K562 (cell line): ENCODE measurements around the gene THAP9. TPM values are rescaled to one million over a fixed set of nuclear protein-coding genes. Genes with fewer than 3 reads are reported as not detected.

Experiments
- ATF4 ChIP-seq: fragments of 450-650 bp; formaldehyde crosslinking; IDR thresholded peaks from 2 replicates; pipeline ENCODE4 v1.4.0; 2022; ENCODE audit warnings: mild to moderate bottlenecking, moderate library complexity
- ATF6 ChIP-seq: sonication (generic); formaldehyde crosslinking; IDR thresholded peaks from 2 replicates; pipeline ENCODE4 v1.4.0; 2020; ENCODE audit warnings: mild to moderate bottlenecking, missing genetic modification reagents
- CBX3 ChIP-seq, 2 experiments: IDR thresholded peaks; 1 replicate in 1 of 2; 2 replicates in 1 of 2; pipeline ENCODE4 v1.6.1; 2012; ENCODE audit warnings: inconsistent platforms in 2 of 2, low read length in 2 of 2, borderline replicate concordance in 1 of 2, control low read depth in 1 of 2
- DNMT1 ChIP-seq: fragments of 450-650 bp; IDR thresholded peaks from 2 replicates; pipeline ENCODE4 v1.6.1; 2016; ENCODE audit warnings: antibody characterized with exemption, mild to moderate bottlenecking
- FOXJ2 ChIP-seq: fragments of 200-800 bp; sonication (Bioruptor generic); IDR thresholded peaks from 2 replicates; pipeline ENCODE4 v1.6.1; 2016; ENCODE audit warnings: missing genetic modification characterization, missing compliant biosample characterization
- HMGN3 ChIP-seq: IDR thresholded peaks from 2 replicates; pipeline ENCODE4 v1.6.1; 2011; ENCODE audit warnings: borderline replicate concordance, low read depth, mild to moderate bottlenecking, mixed read lengths, low read length; ENCODE audit not compliant: insufficient read length; ENCODE audit errors: extremely low read depth
- MTA3 ChIP-seq: fragments of 450-650 bp; formaldehyde crosslinking; IDR thresholded peaks from 2 replicates; pipeline ENCODE4 v1.6.1; 2017; ENCODE audit warnings: mild to moderate bottlenecking, borderline replicate concordance
- NRF1 ChIP-seq, 2 experiments: fragments of 450-650 bp; IDR thresholded peaks in 1 of 2; conservative IDR thresholded peaks in 1 of 2; 2 replicates each; pipeline ENCODE4 v1.6.1; 2014; ENCODE audit warnings: mild to moderate bottlenecking in 2 of 2
- PHB ChIP-seq: fragments of 250-450 bp; sonication (Bioruptor Pico); IDR thresholded peaks from 2 replicates; pipeline ENCODE4 v1.5.0; 2021
- PPARD ChIP-seq: fragments of 250-450 bp; sonication (Bioruptor Pico); IDR thresholded peaks from 2 replicates; pipeline ENCODE4 v1.8.0; 2022; ENCODE audit warnings: inconsistent platforms, mild to moderate bottlenecking, moderate library complexity
- RAD51 ChIP-seq: fragments of 450-650 bp; IDR thresholded peaks from 2 replicates; pipeline ENCODE4 v1.7.1; 2016; ENCODE audit warnings: low read depth, mild to moderate bottlenecking, borderline replicate concordance
- RNF2 ChIP-seq: sonication (generic); IDR thresholded peaks from 2 replicates; pipeline ENCODE4 v1.6.1; 2016
- SAFB ChIP-seq: fragments of 200-400 bp; formaldehyde crosslinking; IDR thresholded peaks from 2 replicates; pipeline ENCODE4 v1.6.1; 2017; ENCODE audit warnings: low read depth, low read length, borderline replicate concordance
- SIRT6 ChIP-seq: IDR thresholded peaks from one replicate; pipeline ENCODE4 v1.6.1; 2012; ENCODE audit warnings: low read depth, mild to moderate bottlenecking, control low read depth, inconsistent platforms, low read length, moderate library complexity
- SMC3 ChIP-seq: conservative IDR thresholded peaks from 2 replicates; pipeline ENCODE4 v1.6.1; 2011; ENCODE audit warnings: low read depth, low read length, improper control_type of control experiment; ENCODE audit not compliant: insufficient read depth
- SNAPC5 ChIP-seq: fragments of 250-450 bp; sonication (Bioruptor Pico); IDR thresholded peaks from 2 replicates; pipeline ENCODE4 v1.8.0; 2021; ENCODE audit warnings: moderate library complexity, mild to moderate bottlenecking, inconsistent platforms
- SRF ChIP-seq, 2 experiments: fragments of 250-450, 450-650 bp in 1 of 2; sonication (Bioruptor Pico) in 1 of 2; sonication (generic) in 1 of 2; formaldehyde crosslinking; IDR thresholded peaks; 2 replicates each; pipeline versions ENCODE4 v1.5.0 to v1.5.1; 2020 to 2022; ENCODE audit warnings: mild to moderate bottlenecking in 1 of 2, missing genetic modification reagents in 1 of 2
- ZNF354B ChIP-seq: fragments of 250-450 bp; sonication (Bioruptor Pico); IDR thresholded peaks from 2 replicates; pipeline ENCODE4 v1.4.0; 2020
- ZNF444 ChIP-seq: fragments of 250-450 bp; sonication (Bioruptor Pico); IDR thresholded peaks from 2 replicates; pipeline ENCODE4 v1.4.0; 2020; ENCODE audit warnings: mild to moderate bottlenecking, moderate library complexity
- ZNF583 ChIP-seq: fragments of 250-450 bp; sonication (Bioruptor Pico); IDR thresholded peaks from 2 replicates; pipeline ENCODE4 v1.4.0; 2020
- ZNF75A ChIP-seq: fragments of 450-650 bp; formaldehyde crosslinking; IDR thresholded peaks from 2 replicates; pipeline ENCODE4 v1.4.0; 2020; ENCODE audit warnings: mild to moderate bottlenecking
- ZNF764 ChIP-seq: fragments of 250-450 bp; sonication (Bioruptor Pico); IDR thresholded peaks from 2 replicates; pipeline ENCODE4 v1.4.0; 2020; ENCODE audit warnings: low read depth, mild to moderate bottlenecking, moderate library complexity
- polyA plus RNA-seq, 8 experiments: library from polyadenylated mRNA; depleted of rRNA in 4 of 8; stranded (reverse) in 5 of 8; unstranded in 3 of 8; fragments of >200 nt; fragmentation: Nextera tagmentation in 2 of 8; fragmentation: Illumina TruSeq in 1 of 8; extraction: Ambion mirVana in 2 of 8; extraction: Trizol in 1 of 8; gene quantifications; 2 replicates each; pipeline versions ENCODE4 v1.2.1 to v1.2.3, GENCODE V29; 2011 to 2014; ENCODE audit warnings: inconsistent platforms in 1 of 8, missing spikeins in 1 of 8
- total RNA-seq, 7 experiments: library from RNA; depleted of rRNA in 6 of 7; stranded (reverse); fragments of >200 nt in 6 of 7; fragmentation: Illumina TruSeq in 2 of 7; extraction: Trizol in 2 of 7; gene quantifications; 2 replicates each; pipeline versions ENCODE4 v1.2.1 to v1.2.3, GENCODE V29; 2011 to 2021; ENCODE audit warnings: low replicate concordance in 1 of 7
- TF ChIP-seq, protein P1 (sequence below): sonication (generic); formaldehyde crosslinking; IDR thresholded peaks from 2 replicates; pipeline ENCODE4 v1.8.0; 2022; ENCODE audit warnings: mild to moderate bottlenecking, missing genetic modification reagents
- TF ChIP-seq, protein P2 (sequence below): fragments of 450-650 bp; formaldehyde crosslinking; IDR thresholded peaks from 2 replicates; pipeline ENCODE4 v1.4.0; 2020; ENCODE audit warnings: mild to moderate bottlenecking, moderate library complexity

Gene THAP9
- total and polyA plus RNA-seq, 9 of the 15 experiments (the other 6 are each of a cell fraction or from before 2014, with no cell fraction given) = 3.4 to 7.0 (median 5.4) TPM

GRCh38 chr4:82890901-82891706 is 9.4 kb upstream of the THAP9 start, which contains the start of gene SEC31A (continued):
- TF ChIP-seq ZNF444 (no peak), ATF6 (CRISPR knock-in tag) (0 out of 2 replicates have a peak, but pooled peaks have one; percentile 71), SMC3 (no peak), RAD51 (no peak), RNF2 (peak; percentile 75), CBX3 (IDR thresholded peaks at IDR 0.05; ENCODE audit: borderline replicate concordance in 1 of 2, low read length in 2 of 2) (no peak), HMGN3 (peak; percentile 91), PPARD (no peak), SAFB (peak; percentile 61), ATF4 (CRISPR knock-in tag) (no peak), MTA3 (peak; percentile 88; the same call in 1 of the 2 replicates), SIRT6 (no peak), NRF1 (conservative IDR thresholded peaks at IDR 0.05 in 1 of 2, IDR thresholded peaks at IDR 0.05 in 1 of 2) (peak; percentile 73 to 80), ZNF75A (CRISPR knock-in tag) (no peak), SRF (CRISPR knock-in tag; IDR thresholded peaks at IDR 0.05) (0 out of 4 replicates have a peak, but pooled peaks of 1 of the 2 experiments have one; percentile 24), DNMT1 (0 out of 2 replicates have a peak, but pooled peaks have one; percentile 36), ZNF354B (no peak), SNAPC5 (CRISPR knock-in tag) (no peak), ZNF583 (CRISPR knock-in tag) (no peak), ZNF764 (CRISPR knock-in tag) (0 out of 2 replicates have a peak, but pooled peaks have one; percentile 14), FOXJ2 (tag) (no peak), PHB (0 out of 2 replicates have a peak, but pooled peaks have one; percentile 29)
- TF ChIP-seq, protein P1, sequence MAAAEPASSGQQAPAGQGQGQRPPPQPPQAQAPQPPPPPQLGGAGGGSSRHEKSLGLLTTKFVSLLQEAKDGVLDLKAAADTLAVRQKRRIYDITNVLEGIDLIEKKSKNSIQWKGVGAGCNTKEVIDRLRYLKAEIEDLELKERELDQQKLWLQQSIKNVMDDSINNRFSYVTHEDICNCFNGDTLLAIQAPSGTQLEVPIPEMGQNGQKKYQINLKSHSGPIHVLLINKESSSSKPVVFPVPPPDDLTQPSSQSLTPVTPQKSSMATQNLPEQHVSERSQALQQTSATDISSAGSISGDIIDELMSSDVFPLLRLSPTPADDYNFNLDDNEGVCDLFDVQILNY = peak; percentile 83; the same call in 1 of the 2 replicates
- TF ChIP-seq, protein P2, sequence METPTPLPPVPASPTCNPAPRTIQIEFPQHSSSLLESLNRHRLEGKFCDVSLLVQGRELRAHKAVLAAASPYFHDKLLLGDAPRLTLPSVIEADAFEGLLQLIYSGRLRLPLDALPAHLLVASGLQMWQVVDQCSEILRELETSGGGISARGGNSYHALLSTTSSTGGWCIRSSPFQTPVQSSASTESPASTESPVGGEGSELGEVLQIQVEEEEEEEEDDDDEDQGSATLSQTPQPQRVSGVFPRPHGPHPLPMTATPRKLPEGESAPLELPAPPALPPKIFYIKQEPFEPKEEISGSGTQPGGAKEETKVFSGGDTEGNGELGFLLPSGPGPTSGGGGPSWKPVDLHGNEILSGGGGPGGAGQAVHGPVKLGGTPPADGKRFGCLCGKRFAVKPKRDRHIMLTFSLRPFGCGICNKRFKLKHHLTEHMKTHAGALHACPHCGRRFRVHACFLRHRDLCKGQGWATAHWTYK = peak; percentile 33; the same call in 1 of the 2 replicates
